Left lung (tissue), 10 donors: Measurements from ENCODE around the gene MEOX1. TPM values are rescaled to one million over a fixed set of nuclear protein-coding genes. Genes with fewer than 3 reads are reported as not detected.

Source experiments
- ATAC-seq: fragments of 200-7000 bp; cut with Tn5 transposase; one replicate; pipeline ENCODE4 v1.9.1; 2020; ENCODE audit warnings: moderate library complexity
- DNase-seq, 4 donors: peaks; one replicate each; pipeline ENCODE4 v3.0.0-alpha.2; 2013 to 2020
- H3K27ac ChIP-seq, 2 donors: fragments of 200-600 bp; sonication (generic) in 1 of 2; one replicate each; pipeline versions ENCODE4 v1.5.0 to v1.8.0; 2020 to 2021
- H3K27me3 ChIP-seq, 2 donors: fragments of 200-600 bp; sonication (generic) in 1 of 2; one replicate each; pipeline versions ENCODE4 v1.5.0 to v1.8.0; 2020 to 2021
- H3K36me3 ChIP-seq, 2 donors: fragments of 200-600 bp; sonication (generic) in 1 of 2; one replicate each; pipeline versions ENCODE4 v1.5.0 to v1.8.0; 2020 to 2021
- H3K4me1 ChIP-seq, 2 donors: fragments of 200-600 bp; one replicate each; pipeline ENCODE4 v1.8.0; 2021
- H3K4me3 ChIP-seq, 2 donors: fragments of 200-600 bp; sonication (generic) in 1 of 2; one replicate each; pipeline versions ENCODE4 v1.5.0 to v1.8.0; 2020 to 2021; ENCODE audit warnings: mild to moderate bottlenecking in 1 of 2
- H3K9me3 ChIP-seq, 2 donors: fragments of 200-600 bp; sonication (generic) in 1 of 2; one replicate each; pipeline versions ENCODE4 v1.5.0 to v1.8.0; 2020 to 2021
- intact Hi-C, 2 donors: fragments of 100-400 bp; cut with DNase I; formaldehyde crosslinking; loops; one replicate each; pipeline versions ENCODE4 v1.11.2 to v1.14.2; 2022
- polyA plus RNA-seq, 6 donors: library from polyadenylated mRNA; unstranded; fragments of 120-200 nt; gene quantifications; one replicate each; pipeline ENCODE4 v1.2.1, GENCODE V29; 2013; ENCODE audit not compliant: insufficient read length in 6 of 6
- total RNA-seq, 2 donors: library from RNA; stranded (reverse); fragmentation: NEBNext Ultra II Directional; extraction: Animal tissue kit (Norgen Biotek cat#: 25700); gene quantifications; one replicate each; pipeline ENCODE4 v1.2.1, GENCODE V29; 2021
- TF ChIP-seq, protein P1 (sequence below), 2 donors: fragments of 200-600 bp; sonication (generic) in 1 of 2; IDR thresholded peaks; one replicate each; pipeline versions ENCODE4 v1.5.0 to v1.8.0; 2021; ENCODE audit warnings: antibody characterized with exemption in 2 of 2
- donor health status: DM: no; HTN: yes; CAD: no.
- donor health status: DM: no; HTN: no; CAD: no.

Gene MEOX1
- total and polyA plus RNA-seq, 8 donors = 0.29 to 1.5 (median 0.36) TPM

DNA sequence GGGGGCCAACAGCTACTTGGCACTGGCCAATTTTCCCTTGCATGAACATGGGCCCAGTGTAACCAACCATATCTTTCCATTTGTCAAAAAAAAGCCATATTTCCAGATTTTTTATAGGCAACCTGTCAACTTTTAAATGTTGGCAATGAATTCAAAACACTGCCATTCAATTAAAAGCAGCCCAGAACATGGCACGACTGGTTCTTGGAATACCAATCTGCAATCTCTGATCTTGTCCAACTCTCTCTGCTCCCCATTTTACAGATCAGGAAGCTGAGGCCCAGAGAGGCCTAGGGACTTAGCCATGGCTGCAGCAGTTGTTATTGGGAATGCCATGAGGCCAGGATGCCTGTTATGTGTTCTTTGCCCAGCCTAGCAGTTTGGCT is 8.9 kb upstream of the MEOX1 start:
- Histone ChIP-seq H3K4me1 (no peaks in the 10 kb centered on the region), H3K9me3 (no peaks in the 10 kb centered on the region), H3K27me3 (no peaks in the 10 kb centered on the region), H3K27ac (no peak overlapping the region), H3K4me3 (no peak overlapping the region), H3K36me3 (no peaks in the 10 kb centered on the region)
- TF ChIP-seq, protein P1, sequence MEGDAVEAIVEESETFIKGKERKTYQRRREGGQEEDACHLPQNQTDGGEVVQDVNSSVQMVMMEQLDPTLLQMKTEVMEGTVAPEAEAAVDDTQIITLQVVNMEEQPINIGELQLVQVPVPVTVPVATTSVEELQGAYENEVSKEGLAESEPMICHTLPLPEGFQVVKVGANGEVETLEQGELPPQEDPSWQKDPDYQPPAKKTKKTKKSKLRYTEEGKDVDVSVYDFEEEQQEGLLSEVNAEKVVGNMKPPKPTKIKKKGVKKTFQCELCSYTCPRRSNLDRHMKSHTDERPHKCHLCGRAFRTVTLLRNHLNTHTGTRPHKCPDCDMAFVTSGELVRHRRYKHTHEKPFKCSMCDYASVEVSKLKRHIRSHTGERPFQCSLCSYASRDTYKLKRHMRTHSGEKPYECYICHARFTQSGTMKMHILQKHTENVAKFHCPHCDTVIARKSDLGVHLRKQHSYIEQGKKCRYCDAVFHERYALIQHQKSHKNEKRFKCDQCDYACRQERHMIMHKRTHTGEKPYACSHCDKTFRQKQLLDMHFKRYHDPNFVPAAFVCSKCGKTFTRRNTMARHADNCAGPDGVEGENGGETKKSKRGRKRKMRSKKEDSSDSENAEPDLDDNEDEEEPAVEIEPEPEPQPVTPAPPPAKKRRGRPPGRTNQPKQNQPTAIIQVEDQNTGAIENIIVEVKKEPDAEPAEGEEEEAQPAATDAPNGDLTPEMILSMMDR (IDR thresholded peaks at IDR 0.05) = no peak
- intact Hi-C loops = no loop called here
- ATAC-seq (no peak), DNase-seq (no peak)

DNA sequence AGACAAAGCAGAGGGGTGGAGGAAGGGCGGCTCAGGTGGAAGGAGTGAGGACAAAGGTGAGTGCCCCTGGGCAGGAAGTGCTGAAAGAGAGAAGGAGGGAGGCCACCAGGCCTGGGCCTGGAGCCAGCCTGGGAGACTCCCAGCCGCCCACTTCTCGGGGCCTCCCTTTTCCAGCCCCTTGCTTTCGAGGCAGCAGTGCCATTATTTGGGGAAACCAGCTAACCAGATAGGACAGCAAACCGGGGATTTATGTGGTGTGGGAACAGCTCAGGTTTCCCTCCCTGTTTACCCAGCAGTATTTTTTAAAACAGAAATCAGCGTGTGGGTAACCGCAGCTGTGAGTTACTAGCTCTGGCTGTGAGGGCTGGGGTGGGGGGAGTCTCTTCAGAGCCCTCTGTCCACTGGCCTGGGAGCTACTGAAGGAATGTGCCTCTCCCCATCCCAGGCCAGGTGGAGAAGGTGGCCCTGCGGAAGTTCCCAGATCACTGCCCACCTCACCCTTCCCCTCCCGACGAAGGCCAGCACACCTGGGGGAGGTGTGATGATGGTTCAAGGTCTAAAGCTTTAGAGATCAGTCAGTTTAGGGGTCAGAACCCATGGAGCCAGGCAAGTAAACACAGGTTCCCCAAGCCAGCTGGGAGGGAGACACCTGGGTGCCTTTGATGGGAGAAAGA is 8.4 kb upstream of the MEOX1 start:
- Histone ChIP-seq H3K9me3 (no peaks in the 10 kb centered on the region), H3K4me1 (no peaks in the 10 kb centered on the region), H3K27ac (no peak overlapping the region), H3K36me3 (no peaks in the 10 kb centered on the region), H3K27me3 (no peaks in the 10 kb centered on the region), H3K4me3 (no peak overlapping the region)
- TF ChIP-seq, protein P1 (IDR thresholded peaks at IDR 0.05) = no peak
- DNase-seq (no peak), ATAC-seq (no peak)
- intact Hi-C loops = no loop called here

GRCh38 chr17:43667947-43668348 is 6.2 kb upstream of the MEOX1 start:
- TF ChIP-seq, protein P1 (IDR thresholded peaks at IDR 0.05) = no peak
- no peak overlapping the region for H3K4me3 ChIP-seq
- no peak overlapping the region for H3K27ac ChIP-seq
- no peaks in the 10 kb centered on the region for H3K36me3 ChIP-seq
- no peaks in the 10 kb centered on the region for H3K27me3 ChIP-seq
- H3K9me3 ChIP-seq = no peaks in the 10 kb centered on the region
- ATAC-seq = no peak
- intact Hi-C loops = no loop called here
- DNase-seq = no peak
- H3K4me1 ChIP-seq = no peaks in the 10 kb centered on the region

DNA sequence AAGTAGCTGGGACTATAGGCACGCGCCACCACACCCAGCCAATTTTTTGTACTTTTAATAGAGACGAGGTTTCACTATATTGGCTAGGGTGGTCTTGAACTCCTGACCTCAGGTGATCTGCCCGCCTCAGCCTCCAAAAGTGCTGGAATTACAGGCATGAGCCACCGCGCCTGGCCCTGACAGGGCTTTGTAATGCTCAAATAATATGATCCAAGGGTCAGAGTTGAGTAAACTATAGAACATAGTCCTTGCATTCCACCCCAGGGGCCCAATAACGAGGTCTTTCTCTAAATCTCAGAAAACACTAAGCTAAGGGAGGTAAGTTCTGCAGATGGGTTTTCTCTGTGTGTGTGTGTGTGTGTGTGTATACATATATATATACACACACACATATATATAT is 5.8 kb upstream of the MEOX1 start:
- Histone ChIP-seq H3K36me3 (no peaks in the 10 kb centered on the region), H3K4me3 (no peak overlapping the region), H3K4me1 (no peaks in the 10 kb centered on the region), H3K9me3 (no peaks in the 10 kb centered on the region), H3K27ac (no peak overlapping the region), H3K27me3 (no peaks in the 10 kb centered on the region)
- TF ChIP-seq, protein P1 (IDR thresholded peaks at IDR 0.05) = no peak
- ATAC-seq (no peak), DNase-seq (no peak)
- intact Hi-C loops = no loop called here

- Histone ChIP-seq H3K4me1 (no peaks in the 10 kb centered on the region), H3K27ac (no peak overlapping the region), H3K9me3 (no peaks in the 10 kb centered on the region), H3K27me3 (peaks cover 0 to 5% of the 10 kb centered on the region in 2 donors), H3K36me3 (no peaks in the 10 kb centered on the region), H3K4me3 (no peak overlapping the region)
- intact Hi-C loops = no loop called here
- DNase-seq = no peak
- TF ChIP-seq, protein P1 (IDR thresholded peaks at IDR 0.05) = no peak
- no peak for ATAC-seq
These were observed 4.2 kb upstream of the MEOX1 start for GRCh38 chr17:43665937-43666236.
